Measurements from ENCODE around the gene NACC2. TPM values are rescaled to one million over a fixed set of nuclear protein-coding genes. Genes with fewer than 3 reads are reported as not detected.

Gene NACC2
- polyA plus RNA-seq, 1 donor (not counting 4 experiments of a cell fraction or from before 2014, with no cell fraction given) = 4.6 TPM

DNA sequence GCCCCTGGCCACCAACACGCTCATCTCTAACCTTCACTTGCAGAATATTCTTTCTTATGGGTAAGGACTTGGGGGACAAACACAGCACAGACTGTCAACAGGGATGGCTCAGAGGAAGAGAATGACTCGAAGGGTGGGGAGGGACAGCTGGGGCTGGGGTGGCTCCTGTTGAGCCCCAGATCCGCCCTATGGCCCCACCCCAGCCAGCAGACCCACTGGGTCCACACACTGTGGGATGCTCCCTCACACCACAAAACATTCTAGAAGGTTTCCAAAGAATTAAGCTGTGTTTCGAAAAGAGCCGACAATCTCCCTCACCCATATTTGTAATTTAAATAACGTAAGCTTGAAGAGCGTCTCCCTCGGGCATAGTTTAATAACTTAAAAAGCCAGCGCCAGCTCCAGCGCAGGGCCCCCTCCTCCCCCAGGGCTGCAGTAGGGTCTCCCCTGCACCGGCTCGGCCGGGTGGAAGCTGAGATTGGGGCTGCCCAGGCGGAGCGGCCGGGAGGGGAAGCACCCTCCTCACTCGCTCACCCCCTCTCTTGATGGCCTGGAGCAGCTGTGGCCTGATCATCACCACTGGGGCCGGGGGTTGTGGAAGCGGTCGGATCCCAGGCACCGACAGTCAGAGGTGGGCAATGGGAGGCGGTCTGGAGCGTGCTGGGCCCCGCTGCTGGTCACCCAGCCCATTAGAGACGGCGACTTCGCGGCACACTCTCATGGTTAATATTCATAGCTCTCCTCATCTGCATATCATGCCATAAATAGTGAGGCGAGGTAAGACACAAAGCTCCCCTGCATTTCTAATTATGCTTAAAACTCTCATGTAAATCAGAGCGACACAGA, 37.6 kb downstream of the NACC2 start:
- Histone ChIP-seq H3K4me1 (ENCODE audit: control insufficient read depth, extremely low read depth, insufficient read depth, low read length) (peaks cover 18% of the 10 kb centered on the region), H2AFZ (ENCODE audit: control insufficient read depth, low read length) (no peak overlapping the region), H3K4me3 (ENCODE audit: control insufficient read depth in 2 of 3, extremely low read depth in 1 of 3, insufficient read depth in 2 of 3, low read depth in 1 of 3, low read length in 3 of 3) (no peak overlapping the region), H3K9me3 (ENCODE audit: control insufficient read depth, low read depth, low read length) (no peaks in the 10 kb centered on the region), H3K4me2 (ENCODE audit: control insufficient read depth, extremely low read depth, insufficient read depth, low read depth, low read length) (no peak overlapping the region), H3K36me3 (ENCODE audit: control insufficient read depth in 2 of 2, extremely low read depth in 1 of 2, insufficient read depth in 2 of 2, low read length in 2 of 2) (peaks cover 5% of the 10 kb centered on the region in 2 experiments), H4K20me1 (ENCODE audit: control insufficient read depth, extremely low read depth, insufficient read depth, low read length) (peaks cover 24% of the 10 kb centered on the region), H3K9me1 (ENCODE audit: control insufficient read depth, extremely low read depth, insufficient read depth, low read length) (no peaks in the 10 kb centered on the region), H3K79me2 (ENCODE audit: control insufficient read depth, insufficient read depth, low read length) (peaks cover 65% of the 10 kb centered on the region), H3K27me3 (ENCODE audit: control insufficient read depth, extremely low read depth, insufficient read depth, low read length) (no peaks in the 10 kb centered on the region), H3K9ac (ENCODE audit: control insufficient read depth, extremely low read depth, insufficient read depth, low read length) (no peak overlapping the region), H3K27ac (ENCODE audit: control insufficient read depth, insufficient read depth, low read length) (no peak overlapping the region)
- FAIRE-seq (no peak), DNase-seq (ENCODE audit: low read depth, low spot score) (no peak)
- dilution Hi-C loops (cut with MboI; ENCODE audit: extremely low pct_ligation_motif_present, low sequenced_read_pairs) = no loop called here
- TF ChIP-seq, protein P1, sequence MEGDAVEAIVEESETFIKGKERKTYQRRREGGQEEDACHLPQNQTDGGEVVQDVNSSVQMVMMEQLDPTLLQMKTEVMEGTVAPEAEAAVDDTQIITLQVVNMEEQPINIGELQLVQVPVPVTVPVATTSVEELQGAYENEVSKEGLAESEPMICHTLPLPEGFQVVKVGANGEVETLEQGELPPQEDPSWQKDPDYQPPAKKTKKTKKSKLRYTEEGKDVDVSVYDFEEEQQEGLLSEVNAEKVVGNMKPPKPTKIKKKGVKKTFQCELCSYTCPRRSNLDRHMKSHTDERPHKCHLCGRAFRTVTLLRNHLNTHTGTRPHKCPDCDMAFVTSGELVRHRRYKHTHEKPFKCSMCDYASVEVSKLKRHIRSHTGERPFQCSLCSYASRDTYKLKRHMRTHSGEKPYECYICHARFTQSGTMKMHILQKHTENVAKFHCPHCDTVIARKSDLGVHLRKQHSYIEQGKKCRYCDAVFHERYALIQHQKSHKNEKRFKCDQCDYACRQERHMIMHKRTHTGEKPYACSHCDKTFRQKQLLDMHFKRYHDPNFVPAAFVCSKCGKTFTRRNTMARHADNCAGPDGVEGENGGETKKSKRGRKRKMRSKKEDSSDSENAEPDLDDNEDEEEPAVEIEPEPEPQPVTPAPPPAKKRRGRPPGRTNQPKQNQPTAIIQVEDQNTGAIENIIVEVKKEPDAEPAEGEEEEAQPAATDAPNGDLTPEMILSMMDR (optimal IDR thresholded peaks at IDR 0.05 in 1 of 3, IDR thresholded peaks at IDR 0.05 in 1 of 3, conservative IDR thresholded peaks at IDR 0.05 in 1 of 3; ENCODE audit: extremely low read depth in 1 of 3, insufficient read depth in 2 of 3, low read length in 3 of 3) = no peak
- no peak for TF ChIP-seq EZH2 (IDR thresholded peaks at IDR 0.05; ENCODE audit: low read length)

DNA sequence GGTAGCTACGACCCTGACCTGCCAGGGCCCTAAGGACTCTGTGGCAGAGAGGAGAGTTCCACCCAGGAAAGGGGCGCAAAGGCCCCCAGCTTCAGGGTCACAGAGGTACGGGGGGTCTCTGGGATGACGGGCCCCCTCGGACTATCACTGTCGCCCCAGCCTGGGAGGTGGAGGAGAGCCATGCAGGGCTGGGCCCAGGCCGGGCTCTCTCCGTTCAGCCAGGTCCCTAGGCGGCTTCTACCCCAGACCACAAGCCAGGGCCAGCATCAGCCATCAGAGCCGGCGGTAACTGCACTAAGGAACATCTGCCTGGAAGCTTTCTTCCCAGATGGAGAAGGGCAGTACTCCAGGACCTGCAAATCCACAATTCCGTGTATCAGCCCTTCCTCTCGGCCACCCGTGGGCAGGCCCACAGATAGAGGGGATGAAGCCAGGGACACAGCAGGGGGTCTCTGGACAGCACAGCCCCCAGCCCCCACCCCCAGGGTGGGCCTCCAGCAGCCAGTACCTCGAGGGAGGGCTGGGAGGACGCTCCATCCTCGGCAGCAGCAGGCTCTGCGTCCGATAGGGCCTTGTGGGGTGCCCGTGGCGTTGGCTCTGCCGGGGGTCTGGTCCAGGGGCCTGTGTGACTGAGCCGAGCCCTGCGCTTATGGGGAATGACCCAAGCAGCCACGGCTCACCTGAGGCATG, 38.4 kb downstream of the NACC2 start:
- Histone ChIP-seq H3K36me3 (ENCODE audit: control insufficient read depth in 2 of 2, extremely low read depth in 1 of 2, insufficient read depth in 2 of 2, low read length in 2 of 2) (peaks cover 4 to 5% of the 10 kb centered on the region in 2 experiments), H2AFZ (ENCODE audit: control insufficient read depth, low read length) (no peak overlapping the region), H3K4me1 (ENCODE audit: control insufficient read depth, extremely low read depth, insufficient read depth, low read length) (peaks cover 19% of the 10 kb centered on the region), H3K79me2 (ENCODE audit: control insufficient read depth, insufficient read depth, low read length) (peaks cover 65% of the 10 kb centered on the region), H3K9me3 (ENCODE audit: control insufficient read depth, low read depth, low read length) (no peaks in the 10 kb centered on the region), H3K9me1 (ENCODE audit: control insufficient read depth, extremely low read depth, insufficient read depth, low read length) (no peaks in the 10 kb centered on the region), H3K4me3 (ENCODE audit: control insufficient read depth in 2 of 3, extremely low read depth in 1 of 3, insufficient read depth in 2 of 3, low read depth in 1 of 3, low read length in 3 of 3) (no peak overlapping the region), H4K20me1 (ENCODE audit: control insufficient read depth, extremely low read depth, insufficient read depth, low read length) (peaks cover 24% of the 10 kb centered on the region), H3K9ac (ENCODE audit: control insufficient read depth, extremely low read depth, insufficient read depth, low read length) (no peak overlapping the region), H3K4me2 (ENCODE audit: control insufficient read depth, extremely low read depth, insufficient read depth, low read depth, low read length) (no peak overlapping the region), H3K27ac (ENCODE audit: control insufficient read depth, insufficient read depth, low read length) (no peak overlapping the region), H3K27me3 (ENCODE audit: control insufficient read depth, extremely low read depth, insufficient read depth, low read length) (no peaks in the 10 kb centered on the region)
- dilution Hi-C loops (cut with MboI; ENCODE audit: extremely low pct_ligation_motif_present, low sequenced_read_pairs) = no loop called here
- TF ChIP-seq EZH2 (IDR thresholded peaks at IDR 0.05; ENCODE audit: low read length) = no peak
- TF ChIP-seq, protein P1 (optimal IDR thresholded peaks at IDR 0.05 in 1 of 3, IDR thresholded peaks at IDR 0.05 in 1 of 3, conservative IDR thresholded peaks at IDR 0.05 in 1 of 3; ENCODE audit: extremely low read depth in 1 of 3, insufficient read depth in 2 of 3, low read length in 3 of 3) = no peak
- FAIRE-seq = no peak
- DNase-seq (ENCODE audit: low read depth, low spot score) = no peak
